Stimulated activated CD8-positive, alpha-beta memory T cell treated with anti-CD3 and anti-CD28 coated beads, Interleukin-7, amount 100 ng/mL, for 48 hours (primary cell): ENCODE data around the gene SEPHS2.

Experiments used
- DNase-seq, 2 donors: peaks; one replicate each; pipeline ENCODE4 v3.0.0-alpha.2; 2020; ENCODE audit warnings: low read depth in 1 of 2; ENCODE audit errors: extremely low read depth in 1 of 2

Gene SEPHS2

DNA sequence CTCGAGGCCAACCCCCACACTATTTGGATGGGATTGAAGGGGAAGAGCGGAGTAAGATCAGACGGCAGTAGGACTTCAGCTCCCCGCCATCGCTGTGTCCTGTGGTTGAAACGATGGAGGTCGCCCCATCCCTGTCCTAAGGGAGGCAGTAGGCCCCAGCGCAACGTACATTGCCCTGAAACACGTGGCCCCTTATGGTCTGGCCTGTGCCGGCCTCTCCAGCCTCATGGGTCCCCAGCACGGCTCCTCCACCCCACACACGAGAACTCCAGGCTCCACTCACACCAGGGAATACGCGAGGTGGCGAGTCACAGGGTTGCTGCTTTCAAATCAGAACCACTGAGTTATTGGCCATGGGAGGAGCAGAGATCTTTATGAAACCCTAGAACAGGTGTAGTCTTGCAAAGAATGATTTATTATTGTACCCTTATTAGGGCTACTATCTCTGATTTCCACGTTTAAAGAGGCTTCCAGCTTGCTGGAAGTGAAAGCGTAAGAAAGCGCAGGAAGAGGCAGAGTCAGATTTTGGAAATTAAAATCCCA, 15.2 kb downstream of the SEPHS2 start:
- DNase-seq, result peak in 1 of 2 donors; percentile 39

DNA sequence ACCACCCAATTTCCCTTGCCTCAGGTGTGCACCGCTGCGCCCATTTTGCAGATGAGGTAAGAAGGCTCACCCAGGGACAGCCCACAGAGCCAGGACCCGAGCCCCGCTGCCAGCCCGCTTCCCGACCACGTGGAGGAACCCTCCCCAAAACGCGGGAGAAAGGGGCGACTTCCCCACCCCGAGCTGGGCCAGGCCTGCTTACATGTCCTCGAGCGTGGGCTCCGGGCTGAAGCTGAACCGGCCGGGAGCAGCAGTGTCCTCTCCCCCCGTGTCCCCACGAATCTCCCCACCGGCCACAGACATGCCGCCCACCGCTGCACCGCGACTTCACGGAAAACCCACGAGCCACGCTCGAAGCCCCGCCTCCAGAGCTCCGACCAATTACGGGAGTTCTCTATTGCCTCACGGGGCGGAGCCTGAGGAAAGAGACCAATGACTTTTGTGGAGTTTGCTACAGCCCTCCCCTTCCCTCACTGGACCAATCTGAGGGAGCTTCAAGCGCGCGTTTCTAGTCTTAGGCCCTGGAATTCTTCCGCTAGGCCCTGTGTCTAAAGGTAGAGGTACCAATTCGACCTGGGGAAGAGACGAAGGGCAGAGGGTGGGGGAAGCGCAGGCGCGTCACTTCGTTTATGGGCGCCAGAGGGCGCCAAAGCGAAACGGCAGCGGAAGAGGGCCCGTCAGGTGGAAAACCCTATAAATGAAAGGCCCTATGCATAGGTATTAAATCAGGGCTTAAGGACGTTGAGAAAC, 15.8 kb downstream of the SEPHS2 start, which contains the start of gene DCTPP1:
TSS of gene DCTPP1 (minus strand) at position 353 of the 750 bp plus-strand sequence. CDS start at position 303, 50 bp downstream.
- DNase-seq, result peak; percentile 85 to 97

DNA sequence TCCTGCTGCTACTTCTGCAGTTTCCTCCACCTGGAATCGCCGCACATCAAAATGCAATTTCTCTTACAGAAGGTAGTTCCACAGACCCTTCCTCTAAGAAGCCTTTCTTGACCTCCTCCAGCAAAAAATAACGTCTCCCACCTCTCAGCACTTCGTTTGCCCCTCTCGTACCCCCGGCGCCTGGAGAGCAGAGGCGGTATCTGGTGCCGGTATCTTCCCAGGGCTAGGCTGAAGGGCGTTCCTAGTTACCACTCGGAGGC, 16.3 kb downstream of the SEPHS2 start:
- DNase-seq, result no peak

DNA sequence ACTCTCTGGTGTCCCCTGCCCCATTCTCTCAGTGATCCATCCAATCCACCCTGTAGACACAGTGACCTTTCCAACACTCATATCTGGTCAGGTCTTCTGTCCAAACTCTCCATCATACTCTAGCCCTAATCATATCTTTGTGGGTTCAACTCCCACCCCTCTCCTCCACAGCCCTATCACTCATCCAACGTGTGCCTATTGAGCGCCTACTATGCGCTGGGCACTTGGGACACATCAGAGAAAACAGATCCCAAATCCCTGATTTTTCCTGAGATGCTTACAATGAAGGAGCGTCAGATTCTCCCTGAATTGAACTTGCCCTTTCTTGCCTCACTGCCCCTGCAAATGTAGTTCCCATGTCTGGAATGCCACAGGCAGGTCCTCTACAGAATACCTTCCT, 17.6 kb downstream of the SEPHS2 start:
- no peak for DNase-seq

DNA sequence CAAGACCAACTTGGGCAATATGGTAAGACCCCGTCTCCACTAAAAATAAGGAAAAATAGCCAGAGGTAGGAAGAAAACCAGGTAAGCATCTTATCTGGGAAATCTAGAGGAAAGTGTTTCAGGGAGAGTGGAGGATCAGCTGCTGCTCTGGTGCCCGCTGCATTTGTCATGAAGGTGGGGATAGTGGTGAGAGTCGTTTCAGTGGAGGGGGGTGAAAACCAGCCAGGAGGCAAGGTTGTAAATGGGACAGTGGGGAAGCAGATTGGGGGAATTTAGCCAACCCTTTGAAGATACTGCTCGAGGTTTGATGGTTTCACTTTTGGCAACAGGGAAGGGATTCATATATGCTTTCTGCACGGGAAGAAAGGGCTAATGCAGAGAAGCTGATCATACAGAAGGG, 24.7 kb downstream of the SEPHS2 start:
- no peak for DNase-seq

DNA sequence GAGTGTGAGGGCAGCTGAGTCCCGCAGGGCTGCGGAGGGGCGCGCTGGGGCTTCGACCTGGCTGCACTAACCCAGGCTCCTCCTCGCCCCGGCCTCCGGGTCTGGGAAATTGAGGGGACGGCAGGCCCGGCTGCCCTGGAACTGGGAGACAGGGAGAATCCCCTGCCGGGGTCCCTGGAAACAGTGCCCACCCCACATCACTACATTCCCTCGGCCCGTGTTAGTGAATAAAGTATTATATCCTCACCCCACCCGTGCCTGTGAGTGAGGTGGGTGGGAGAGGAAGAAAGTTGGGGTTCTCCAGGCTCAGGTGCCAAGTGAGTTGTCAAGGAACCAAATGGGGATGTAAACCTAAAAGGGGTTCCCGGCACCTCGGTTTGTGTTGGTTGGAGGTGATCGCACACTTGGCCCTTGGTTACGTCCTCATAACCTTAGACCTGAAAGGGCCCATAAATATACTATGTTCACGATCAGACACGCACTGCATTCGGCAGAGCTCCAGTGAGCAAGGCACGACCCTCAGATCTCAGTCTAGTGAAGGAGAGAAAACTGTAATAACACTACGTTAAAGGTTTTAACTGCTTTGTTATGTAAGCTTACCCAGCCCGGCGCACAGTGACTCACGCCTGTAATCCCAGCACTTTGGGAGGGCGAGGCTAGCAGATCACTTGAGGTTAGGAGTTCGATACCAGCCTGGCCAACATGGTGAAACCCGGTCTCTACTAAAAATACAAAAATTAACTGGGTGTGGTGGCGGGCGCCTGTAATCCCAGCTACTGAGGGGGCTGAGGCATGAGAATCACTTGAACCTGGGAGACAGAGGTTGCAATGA, 27.1 kb downstream of the SEPHS2 start:
- DNase-seq, result no peak

DNA sequence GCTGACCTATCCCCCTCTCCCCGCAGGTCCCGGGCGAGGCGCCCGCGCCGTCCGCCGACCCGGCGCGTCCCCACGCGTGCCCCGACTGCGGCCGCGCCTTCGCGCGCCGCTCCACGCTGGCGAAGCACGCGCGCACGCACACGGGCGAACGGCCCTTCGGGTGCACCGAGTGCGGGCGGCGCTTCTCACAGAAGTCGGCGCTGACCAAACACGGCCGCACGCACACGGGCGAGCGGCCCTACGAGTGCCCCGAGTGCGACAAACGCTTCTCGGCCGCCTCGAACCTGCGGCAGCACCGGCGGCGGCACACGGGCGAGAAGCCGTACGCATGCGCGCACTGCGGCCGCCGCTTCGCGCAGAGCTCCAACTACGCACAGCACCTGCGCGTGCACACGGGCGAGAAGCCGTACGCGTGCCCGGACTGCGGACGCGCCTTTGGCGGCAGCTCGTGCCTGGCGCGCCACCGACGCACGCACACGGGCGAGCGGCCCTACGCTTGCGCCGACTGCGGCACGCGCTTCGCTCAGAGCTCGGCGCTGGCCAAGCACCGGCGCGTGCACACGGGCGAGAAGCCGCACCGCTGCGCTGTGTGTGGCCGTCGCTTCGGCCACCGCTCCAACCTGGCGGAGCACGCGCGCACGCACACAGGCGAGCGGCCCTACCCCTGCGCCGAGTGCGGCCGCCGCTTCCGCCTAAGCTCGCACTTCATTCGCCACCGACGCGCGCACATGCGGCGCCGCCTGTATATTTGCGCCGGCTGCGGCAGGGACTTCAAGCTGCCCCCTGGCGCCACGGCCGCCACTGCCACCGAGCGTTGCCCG, 27.9 kb downstream of the SEPHS2 start:
- peak; percentile 80 to 82 for DNase-seq

DNA sequence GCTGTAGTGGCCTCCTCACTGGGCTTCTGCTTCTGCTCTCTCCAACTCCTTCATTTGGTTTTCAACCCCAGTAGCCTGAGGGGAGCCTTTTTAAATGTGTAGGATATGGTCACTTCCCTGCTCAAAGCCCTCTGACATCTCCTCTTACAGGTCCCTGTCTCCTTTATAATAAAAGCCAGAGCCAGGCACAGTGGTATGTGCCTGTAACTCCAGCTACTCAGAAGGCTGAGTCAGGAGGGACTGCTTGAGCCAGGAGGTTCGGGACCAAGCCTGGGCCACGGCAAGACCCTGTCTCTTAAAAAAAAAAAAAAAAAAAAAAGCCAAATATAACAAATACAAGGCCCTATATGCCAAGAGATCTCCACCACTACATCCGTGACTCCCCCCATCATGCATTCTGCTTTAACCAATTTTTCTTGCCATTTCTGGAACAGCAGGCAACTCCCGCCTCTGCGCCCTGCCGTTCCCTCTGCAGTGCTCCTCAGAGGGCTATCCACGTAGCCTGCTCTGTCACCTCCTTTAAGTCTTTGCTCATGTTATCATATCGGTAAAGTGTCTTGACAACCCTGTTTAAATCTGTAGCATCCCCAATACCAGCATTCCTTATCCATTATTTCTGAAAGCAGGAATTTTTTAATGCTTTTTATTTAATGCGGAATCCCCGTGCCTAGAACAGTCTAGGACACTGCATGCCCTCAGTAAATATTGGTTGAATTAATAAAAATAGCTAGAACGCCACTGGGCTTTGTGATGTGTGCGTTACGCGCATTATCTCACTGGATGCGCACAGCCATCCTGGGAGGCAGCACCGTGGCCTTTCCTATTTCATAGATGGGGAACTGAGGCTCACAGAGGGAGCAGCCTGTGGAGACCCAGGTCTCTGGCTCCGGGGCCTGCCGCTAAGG, 28.8 kb downstream of the SEPHS2 start:
- no peak for DNase-seq

DNA sequence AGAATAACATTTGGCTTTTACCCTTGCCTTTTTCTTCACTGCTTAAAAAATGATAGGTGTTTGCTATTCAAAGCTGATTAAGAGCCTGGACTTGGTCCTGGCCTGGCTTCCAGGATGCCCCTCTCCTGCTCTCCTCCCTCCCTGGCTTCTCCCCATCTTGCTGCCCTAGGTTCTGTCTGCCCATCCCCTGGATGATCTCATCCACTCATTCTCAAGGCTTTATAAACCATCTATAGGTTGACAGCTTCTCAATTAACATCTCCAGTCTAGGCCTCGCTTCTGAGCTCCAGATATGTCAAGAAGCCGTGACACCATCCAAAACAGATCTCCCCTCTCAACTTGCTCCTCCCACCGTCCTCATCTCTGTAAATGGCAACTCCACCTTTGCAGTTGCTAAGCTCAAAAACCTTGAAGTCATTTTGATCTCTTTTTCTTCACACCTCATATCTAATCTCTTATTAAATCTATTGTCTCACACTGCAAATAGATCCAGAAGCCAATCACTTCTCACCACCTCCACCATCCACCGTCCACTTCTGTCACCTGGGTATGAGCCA, 29.5 kb downstream of the SEPHS2 start:
- DNase-seq, result no peak

DNA sequence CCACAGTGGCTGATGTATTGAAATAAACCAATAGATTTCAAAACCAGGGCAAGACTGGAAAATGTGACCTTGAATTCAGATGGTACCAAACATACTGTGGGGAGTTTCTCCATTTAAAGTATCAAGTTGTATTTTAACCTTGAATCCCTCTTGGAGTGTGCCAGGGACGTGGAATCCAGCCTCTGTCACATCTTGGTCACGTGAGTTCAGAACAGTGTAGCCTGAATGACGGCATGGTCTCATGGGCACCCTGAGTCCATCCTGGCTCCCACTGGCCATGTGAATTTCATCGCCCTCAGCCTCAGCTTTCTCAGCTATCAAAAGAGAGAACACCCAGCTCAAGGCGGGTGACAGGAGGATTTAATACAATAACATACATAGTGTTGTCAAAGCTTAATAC, 31.5 kb downstream of the SEPHS2 start:
- no peak for DNase-seq

DNA sequence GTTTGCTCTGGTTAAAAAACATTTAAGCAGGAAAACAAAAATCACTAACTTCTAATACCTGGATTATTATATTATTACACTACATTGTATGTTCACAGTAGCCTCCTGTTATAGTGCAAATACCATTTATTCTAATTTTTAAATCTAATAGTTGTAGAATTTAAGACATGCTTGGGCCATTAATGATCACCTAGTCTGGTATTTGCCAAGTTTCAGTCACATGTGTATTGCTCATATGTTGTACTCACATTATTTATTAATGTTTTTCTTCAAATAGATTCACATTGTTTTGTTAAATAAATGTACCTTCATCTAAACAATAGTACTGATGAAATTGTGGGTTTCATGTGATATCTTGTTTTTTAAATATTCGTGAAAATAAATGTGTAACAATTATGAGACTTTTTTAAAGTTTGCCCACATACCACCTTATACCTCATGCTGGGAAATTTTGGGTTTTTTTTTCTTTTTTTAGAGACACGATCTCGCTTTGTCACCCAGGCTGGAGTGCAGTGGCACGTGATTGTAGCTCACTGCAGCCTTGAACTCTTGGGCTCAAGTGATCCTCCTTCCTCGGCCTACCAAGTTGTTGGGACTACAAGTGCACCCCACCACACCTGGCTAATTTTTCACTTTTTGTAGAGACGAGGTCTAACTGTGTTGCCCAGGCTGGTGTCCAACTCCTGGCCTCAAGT, 32.4 kb downstream of the SEPHS2 start:
- no peak for DNase-seq

DNA sequence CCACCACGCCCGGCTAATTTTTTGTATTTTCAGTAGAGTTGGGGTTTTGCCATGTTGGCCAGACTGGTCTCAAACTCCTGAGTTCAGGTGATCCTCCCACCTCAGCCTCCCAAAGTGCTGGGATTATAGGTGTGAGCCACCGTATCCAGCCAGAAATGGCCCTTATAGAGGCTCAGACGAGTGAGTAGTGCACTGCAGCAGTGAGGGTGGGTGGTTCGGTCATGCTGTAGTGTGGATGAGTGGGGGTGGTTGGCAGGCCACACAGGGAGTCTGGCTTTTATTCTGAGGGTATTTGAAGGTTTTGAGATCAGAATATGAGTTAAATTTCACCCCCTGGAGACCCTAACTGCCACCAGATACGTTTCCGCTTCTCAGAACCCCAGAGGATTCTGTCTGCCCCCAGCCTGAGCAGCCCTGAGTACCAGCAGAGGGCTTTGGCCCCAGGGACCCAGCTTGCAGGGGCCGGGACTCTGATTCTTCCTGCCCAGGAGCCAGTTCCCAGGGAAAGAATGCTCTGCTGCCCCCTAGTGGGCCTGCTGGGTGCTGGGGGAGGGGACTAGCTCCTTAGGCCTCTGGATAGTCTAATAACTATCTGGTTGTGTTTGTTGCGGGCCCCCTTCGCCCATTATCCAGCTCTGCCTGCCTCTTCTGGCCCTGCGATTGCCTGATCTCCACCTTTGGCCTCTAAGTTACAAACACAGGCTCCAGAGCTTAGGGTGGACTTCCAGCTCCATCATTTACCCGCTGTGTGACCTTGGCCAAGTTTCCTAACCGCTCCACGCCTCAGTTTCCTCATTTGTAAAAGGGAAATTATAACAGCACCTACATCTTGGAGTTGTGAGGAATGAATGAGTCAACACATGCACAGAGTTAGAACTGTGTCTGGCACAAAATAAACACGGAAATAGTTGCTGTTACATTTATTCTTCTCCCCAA, 36.3 kb downstream of the SEPHS2 start:
- peak; percentile 82 to 87 for DNase-seq

DNA sequence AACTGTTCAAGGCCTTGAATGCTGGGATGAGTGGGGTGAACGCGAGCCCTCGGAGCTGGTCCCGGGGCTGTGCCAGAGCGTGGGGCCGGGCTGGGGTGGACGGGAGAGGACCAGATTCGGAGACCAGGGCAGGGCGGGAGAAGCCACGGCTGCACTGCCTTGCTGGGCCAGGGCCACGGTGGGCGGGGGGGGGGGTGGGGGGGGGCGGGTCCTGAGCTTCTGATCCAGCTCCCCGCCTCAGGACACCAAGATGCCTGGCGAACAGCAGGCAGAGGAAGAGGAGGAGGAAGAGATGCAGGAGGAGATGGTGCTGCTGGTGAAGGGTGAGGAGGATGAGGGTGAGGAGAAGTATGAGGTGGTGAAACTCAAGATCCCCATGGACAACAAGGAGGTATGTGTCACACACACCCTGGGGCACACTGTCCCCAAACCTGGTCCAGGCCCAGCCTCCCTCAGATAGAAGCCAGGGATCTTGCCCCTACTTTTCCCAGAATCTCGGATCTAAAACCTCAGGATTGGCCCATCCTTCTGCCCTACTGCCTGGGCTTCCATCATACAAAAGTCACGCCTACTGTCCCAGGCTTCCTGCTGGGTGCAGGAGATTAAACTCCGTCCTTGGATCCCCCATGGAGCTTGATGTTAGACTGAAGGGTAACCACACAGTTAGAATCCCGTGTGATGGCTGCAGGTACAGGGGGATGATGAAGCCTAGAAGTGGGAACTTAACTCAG, 37.7 kb downstream of the SEPHS2 start:
- DNase-seq, result no peak

DNA sequence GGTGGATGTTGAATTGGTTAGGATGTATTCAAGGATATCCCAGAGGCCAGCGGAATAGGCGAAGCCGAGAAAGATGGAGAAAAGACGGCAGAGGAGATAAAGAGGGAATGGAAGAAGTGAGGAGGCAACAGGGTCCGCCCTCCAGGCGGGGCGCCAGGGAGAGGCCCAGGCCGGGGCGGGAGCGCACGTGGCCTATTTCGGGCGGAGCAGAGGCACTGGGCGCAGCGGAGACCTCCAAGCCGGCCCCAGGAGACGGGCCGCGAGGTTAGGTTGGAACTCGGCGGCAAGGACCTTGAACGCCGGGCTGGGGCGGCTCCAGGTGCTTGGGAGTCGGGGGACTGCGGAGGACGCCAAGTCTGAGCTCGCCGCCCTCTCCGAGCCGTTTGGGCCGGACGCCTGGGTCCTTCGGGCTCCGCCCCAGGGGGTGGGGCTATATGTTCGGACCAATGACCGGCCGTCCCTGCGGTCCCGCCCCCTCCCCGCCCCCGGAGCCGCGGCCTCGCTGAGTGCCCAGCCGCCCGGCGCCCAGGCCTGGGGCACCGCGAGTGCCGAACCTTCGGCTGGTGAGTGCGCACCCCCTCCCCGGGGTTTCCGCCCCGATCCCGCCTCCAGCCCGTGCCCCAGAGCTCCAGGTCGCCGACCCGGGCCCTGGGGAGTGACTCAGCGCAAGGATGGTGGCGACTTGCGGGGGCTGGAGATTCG, 38.4 kb downstream of the SEPHS2 start, which contains the start of gene ZNF771:
TSS of gene ZNF771 (plus strand) at position 505 of the 702 bp plus-strand sequence. CDS start 448 bp downstream, outside the sequence.
- DNase-seq, result peak; percentile 89 to 90

DNA sequence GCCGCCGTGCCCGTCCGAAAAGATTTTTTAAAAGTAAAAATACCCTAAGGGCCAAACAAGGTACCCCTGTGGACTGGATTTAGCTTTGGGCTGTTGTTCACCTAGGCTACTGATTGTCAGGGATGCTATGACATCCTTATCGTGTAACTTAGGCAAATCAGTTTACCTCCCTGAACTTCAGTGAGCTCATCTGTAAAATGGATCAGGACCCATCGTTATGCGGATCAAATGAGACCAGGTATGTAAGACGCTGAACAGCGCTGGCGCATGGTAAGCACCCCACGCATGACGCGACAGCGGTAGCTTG, 38.9 kb downstream of the SEPHS2 start:
- no peak for DNase-seq

DNA sequence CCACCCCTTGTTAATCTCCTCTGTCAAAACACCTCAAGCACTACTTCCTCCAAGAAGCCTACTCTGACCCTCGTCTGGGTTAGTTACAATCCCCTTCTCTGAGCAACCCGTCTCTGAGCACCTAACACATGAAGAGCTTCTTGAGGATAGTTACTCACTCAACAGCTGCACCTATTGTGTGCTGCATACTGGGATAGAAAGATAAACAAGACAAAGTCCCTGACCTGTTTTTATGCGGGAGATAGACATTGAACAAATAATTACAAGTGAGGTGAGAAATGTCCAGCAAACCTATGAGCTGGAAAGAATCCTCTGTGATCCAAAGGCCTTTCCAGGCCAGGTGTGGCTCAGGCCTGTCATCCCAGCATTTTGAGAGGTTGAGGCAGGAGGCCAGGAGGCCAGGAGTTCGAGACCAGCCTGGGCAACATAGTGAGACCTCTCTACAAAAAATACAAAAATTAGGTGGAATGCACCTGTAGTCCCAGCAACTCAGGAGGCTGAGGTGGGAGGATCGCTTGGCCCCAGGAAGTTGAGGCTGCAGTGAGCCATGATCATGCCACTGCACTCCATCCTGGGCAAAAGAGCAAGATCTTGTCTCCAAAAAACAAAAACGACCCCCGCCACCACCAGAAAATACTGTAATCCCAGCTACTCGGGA, 43.8 kb downstream of the SEPHS2 start:
- DNase-seq, result no peak
